Measurements from ENCODE around the gene DKKL1.

DNA sequence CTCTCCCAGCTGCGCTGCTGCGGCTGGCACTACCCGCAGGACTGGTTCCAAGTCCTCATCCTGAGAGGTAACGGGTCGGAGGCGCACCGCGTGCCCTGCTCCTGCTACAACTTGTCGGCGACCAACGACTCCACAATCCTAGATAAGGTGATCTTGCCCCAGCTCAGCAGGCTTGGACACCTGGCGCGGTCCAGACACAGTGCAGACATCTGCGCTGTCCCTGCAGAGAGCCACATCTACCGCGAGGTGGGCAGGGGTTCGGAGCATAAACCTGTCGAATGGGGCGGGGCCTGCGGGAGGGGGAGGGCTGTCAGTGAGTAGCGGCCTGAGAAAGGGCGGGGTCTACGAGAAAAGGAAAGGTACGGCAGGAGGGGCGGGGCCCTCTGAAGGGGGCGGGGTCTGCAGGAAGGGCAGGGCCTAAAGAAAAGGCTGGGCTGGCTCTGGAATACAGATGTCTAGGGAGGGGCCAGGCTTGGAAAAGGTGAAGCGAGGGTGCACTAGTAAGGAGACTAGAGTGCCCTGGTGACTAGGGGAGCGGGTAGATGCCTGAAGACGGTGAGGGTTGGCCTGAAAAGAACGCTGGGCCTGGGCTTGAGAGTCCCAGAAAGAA, 24.9 kb upstream of the DKKL1 start:
- TF ChIP-seq SNAI2 (CRISPR knock-in tag; IDR thresholded peaks at IDR 0.05) (no peak), ARNTL (CRISPR knock-in tag; IDR thresholded peaks at IDR 0.05; ENCODE audit: borderline replicate concordance, low read depth) (no peak), TCF4 (CRISPR knock-in tag; IDR thresholded peaks at IDR 0.05; ENCODE audit: borderline replicate concordance) (no peak), ESRRG (CRISPR knock-in tag; IDR thresholded peaks at IDR 0.05) (no peak), RARB (CRISPR knock-in tag; IDR thresholded peaks at IDR 0.05) (no peak), BACH2 (CRISPR knock-in tag; IDR thresholded peaks at IDR 0.05; ENCODE audit: borderline replicate concordance) (no peak), ZNF565 (CRISPR knock-in tag; conservative IDR thresholded peaks at IDR 0.05; ENCODE audit: low read depth) (no peak), ZFP3 (CRISPR knock-in tag; IDR thresholded peaks at IDR 0.05) (no peak), ZFP30 (CRISPR knock-in tag; IDR thresholded peaks at IDR 0.05) (no peak)
- TF ChIP-seq, protein P1, sequence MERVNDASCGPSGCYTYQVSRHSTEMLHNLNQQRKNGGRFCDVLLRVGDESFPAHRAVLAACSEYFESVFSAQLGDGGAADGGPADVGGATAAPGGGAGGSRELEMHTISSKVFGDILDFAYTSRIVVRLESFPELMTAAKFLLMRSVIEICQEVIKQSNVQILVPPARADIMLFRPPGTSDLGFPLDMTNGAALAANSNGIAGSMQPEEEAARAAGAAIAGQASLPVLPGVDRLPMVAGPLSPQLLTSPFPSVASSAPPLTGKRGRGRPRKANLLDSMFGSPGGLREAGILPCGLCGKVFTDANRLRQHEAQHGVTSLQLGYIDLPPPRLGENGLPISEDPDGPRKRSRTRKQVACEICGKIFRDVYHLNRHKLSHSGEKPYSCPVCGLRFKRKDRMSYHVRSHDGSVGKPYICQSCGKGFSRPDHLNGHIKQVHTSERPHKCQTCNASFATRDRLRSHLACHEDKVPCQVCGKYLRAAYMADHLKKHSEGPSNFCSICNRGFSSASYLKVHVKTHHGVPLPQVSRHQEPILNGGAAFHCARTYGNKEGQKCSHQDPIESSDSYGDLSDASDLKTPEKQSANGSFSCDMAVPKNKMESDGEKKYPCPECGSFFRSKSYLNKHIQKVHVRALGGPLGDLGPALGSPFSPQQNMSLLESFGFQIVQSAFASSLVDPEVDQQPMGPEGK (CRISPR knock-in tag; IDR thresholded peaks at IDR 0.05; ENCODE audit: borderline replicate concordance): no peak; the same call in 1 of the 2 replicates
- TF ChIP-seq, protein P2, sequence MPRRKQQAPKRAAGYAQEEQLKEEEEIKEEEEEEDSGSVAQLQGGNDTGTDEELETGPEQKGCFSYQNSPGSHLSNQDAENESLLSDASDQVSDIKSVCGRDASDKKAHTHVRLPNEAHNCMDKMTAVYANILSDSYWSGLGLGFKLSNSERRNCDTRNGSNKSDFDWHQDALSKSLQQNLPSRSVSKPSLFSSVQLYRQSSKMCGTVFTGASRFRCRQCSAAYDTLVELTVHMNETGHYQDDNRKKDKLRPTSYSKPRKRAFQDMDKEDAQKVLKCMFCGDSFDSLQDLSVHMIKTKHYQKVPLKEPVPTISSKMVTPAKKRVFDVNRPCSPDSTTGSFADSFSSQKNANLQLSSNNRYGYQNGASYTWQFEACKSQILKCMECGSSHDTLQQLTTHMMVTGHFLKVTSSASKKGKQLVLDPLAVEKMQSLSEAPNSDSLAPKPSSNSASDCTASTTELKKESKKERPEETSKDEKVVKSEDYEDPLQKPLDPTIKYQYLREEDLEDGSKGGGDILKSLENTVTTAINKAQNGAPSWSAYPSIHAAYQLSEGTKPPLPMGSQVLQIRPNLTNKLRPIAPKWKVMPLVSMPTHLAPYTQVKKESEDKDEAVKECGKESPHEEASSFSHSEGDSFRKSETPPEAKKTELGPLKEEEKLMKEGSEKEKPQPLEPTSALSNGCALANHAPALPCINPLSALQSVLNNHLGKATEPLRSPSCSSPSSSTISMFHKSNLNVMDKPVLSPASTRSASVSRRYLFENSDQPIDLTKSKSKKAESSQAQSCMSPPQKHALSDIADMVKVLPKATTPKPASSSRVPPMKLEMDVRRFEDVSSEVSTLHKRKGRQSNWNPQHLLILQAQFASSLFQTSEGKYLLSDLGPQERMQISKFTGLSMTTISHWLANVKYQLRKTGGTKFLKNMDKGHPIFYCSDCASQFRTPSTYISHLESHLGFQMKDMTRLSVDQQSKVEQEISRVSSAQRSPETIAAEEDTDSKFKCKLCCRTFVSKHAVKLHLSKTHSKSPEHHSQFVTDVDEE (CRISPR knock-in tag; IDR thresholded peaks at IDR 0.05): no peak
